C4-2B (cell line): ENCODE results near the gene SUMO3.

Source experiments
- H3K27ac ChIP-seq: fragments of 450-650 bp; 2 replicates; pipeline ENCODE4 v1.5.1; 2017
- CTCF ChIP-seq: fragments of 450-650 bp; conservative IDR thresholded peaks from 2 replicates; pipeline ENCODE4 v1.5.1; 2017; ENCODE audit warnings: mild to moderate bottlenecking
- ZFX ChIP-seq: fragments of 450-650 bp; IDR thresholded peaks from 2 replicates; pipeline ENCODE4 v1.6.1; 2017

The SUMO3 gene

GRCh38 chr21:44805859-44806258, 12.0 kb downstream of the SUMO3 start:
- TF ChIP-seq CTCF (no peak), ZFX (no peak)
- peak overlapping the region; percentile 53; the same call in 1 of the 2 replicates for H3K27ac ChIP-seq

DNA sequence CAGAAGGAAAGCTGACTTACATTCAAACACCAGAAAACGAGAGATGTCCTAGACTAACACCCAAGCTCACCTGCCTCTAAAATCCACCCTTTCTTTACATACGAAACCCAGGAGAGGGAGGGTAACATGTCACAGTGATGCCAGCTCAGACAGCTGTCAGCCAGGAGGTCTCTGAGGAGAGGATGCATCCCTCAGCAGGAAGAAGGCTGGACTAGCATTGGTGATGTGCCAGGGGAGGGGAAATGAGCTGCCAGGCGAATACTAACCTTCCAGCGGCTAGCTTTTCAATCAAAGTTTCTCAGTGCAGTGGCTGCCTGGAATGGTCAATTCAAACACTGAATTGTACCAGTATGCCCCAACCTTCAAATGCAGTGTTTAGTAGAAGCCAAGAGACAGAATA, 12.6 kb downstream of the SUMO3 start:
- no peak for TF ChIP-seq CTCF
- no peak for TF ChIP-seq ZFX
- peak overlapping the region; percentile 53 for H3K27ac ChIP-seq

GRCh38 chr21:44804762-44805161, 13.1 kb downstream of the SUMO3 start:
- TF ChIP-seq ZFX (no peak), CTCF (no peak)
- H3K27ac ChIP-seq: peak overlapping the region; percentile 53

- peak overlapping the region; percentile 53 for H3K27ac ChIP-seq
- TF ChIP-seq CTCF: no peak
These were observed 14.2 kb downstream of the SUMO3 start for GRCh38 chr21:44803651-44804050.

DNA sequence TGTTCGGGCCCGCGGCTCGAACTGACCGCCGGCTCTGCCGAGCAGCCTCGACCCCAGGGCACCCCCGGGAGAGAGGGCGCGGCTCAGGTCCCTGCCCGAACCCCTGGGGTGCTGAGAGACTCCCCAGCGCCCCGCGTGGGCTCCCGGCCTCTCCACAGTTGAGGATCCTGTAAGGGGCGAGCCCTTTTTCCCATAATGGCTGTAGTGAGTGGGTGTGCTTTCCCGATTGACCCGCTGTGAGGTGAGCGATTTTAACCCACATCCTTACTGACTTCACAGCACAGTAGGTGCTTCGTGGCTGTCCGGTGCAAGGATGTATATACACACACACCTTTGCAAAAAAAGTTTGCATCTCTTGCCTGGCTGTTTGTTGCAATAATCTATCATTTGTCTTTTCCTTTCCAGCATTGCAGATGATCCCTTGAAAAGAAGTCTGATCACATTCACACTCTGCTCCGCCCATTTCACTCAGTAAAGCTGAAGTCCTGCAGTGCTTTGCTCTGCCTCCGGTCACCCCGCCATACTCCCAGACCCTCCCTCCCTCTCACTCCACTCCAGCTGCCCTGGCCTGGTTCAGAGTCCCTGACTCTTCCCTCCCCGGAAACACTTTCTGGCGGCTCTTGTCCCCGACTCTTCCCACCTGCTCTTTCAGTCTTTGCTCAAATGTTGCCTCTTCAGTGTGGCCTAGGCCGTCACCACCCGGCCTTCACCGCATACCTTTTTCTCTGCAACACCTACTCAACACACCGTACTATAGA, 15.3 kb downstream of the SUMO3 start:
- no peak for TF ChIP-seq CTCF
- TF ChIP-seq ZFX: no peak
- H3K27ac ChIP-seq: peak overlapping the region; percentile 95

DNA sequence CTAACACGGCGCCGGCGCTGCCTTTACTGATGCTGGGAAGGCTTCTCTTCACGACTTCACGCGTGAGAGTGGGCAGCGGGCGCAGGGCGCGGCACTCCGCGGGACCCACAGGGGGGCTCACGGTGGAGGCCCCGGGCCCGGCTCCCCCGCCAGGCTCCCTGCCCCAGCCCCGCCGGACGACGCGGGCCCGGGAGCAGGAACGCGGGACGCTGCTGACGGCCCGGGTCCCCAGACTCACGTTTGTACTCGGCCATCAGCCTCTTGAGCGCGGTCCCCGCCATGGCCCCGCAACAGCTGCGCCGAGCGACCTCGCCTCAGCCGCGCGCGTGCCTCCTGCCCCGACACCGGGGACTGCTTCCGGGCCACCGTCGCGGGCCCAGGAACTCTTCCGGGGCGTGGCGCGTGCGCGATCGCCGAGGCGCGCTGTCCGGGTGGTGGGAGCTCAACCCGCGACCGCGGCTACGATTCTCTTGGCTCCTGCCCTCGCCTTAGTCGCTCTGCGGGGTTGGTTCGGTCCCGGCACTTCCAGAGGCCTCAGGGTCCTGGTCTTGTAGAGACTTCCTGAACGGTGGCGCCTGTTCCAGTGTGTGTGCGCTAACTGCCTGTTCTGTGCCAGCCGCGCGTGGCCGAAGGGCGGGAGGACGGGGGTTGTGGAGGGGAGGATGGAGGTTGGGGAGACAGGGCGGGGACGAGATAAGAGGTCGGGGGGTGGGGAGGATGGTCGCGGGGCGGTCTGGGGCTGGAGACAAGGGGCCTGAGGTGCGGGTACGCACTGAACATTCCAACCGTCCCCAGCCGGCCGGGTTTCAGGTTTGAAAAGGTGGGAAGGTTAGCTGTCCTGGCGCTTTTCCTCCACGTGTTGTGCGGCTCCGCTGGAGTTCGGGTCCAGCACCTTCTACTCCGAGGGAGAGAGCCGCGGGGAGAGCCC, 16.1 kb downstream of the SUMO3 start, which contains the start of gene UBE2G2:
Gene UBE2G2, minus strand, starts transcription at position 353 of the 928 bp plus-strand sequence. Its CDS starts 72 bp downstream, at position 281.
- peak within 1 kb of the TSS; percentile 95 for H3K27ac ChIP-seq
- TF ChIP-seq ZFX (peak; percentile 84), CTCF (no peak)

DNA sequence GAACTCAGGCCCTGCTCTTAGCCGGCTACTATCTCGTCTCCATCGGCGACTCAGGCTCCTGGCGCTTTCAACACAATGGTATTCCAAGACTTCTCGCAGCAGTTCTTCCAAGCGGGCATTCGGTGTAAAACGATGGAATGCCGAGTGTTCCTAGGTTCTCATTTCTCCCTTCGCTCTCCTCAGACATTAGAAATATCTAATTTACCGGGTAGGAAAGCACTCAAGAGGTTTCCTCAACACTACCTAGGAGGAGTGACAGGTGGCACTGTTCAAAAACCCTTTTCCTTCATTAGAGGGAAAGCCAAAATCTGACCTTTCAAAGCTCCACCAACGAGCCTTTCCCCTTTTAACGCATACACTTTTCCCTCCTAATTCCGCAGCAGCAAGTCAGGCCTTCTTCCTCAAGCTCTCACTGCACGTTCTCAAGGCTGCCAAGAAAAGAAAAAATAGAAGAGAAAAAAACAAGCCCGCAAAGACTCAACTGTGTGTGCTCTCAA, 16.8 kb downstream of the SUMO3 start:
- H3K27ac ChIP-seq: peak overlapping the region; percentile 95
- TF ChIP-seq CTCF (peak; percentile 48), ZFX (no peak)
